Skeletal muscle satellite cell (primary cell): ENCODE measurements around the gene ABCC3.

Experiments
- H3K27me3 ChIP-seq: 2 replicates; pipeline ENCODE4 v1.7.0; 2013; ENCODE audit warnings: low read length; ENCODE audit not compliant: control insufficient read depth, insufficient read depth
- H3K36me3 ChIP-seq: 2 replicates; pipeline ENCODE4 v1.7.0; 2013; ENCODE audit warnings: mild to moderate bottlenecking, control low read depth, low read length; ENCODE audit not compliant: insufficient read depth
- H3K4me1 ChIP-seq: 2 replicates; pipeline ENCODE4 v1.7.0; 2013; ENCODE audit warnings: low read length; ENCODE audit not compliant: control insufficient read depth, insufficient read depth
- H3K4me2 ChIP-seq: 2 replicates; pipeline ENCODE4 v1.7.0; 2013; ENCODE audit warnings: mild to moderate bottlenecking, low read length
- H3K4me3 ChIP-seq: 2 replicates; pipeline ENCODE4 v1.7.0; 2013; ENCODE audit warnings: low read length
- H3K9ac ChIP-seq: 2 replicates; pipeline ENCODE4 v1.7.0; 2013; ENCODE audit warnings: mild to moderate bottlenecking, low read depth, low read length, moderate library complexity
- H3K9me3 ChIP-seq: replicated peaks from 2 replicates; pipeline ENCODE4 v1.7.0; 2013; ENCODE audit warnings: mild to moderate bottlenecking, control low read depth, low read length

ABCC3 gene

DNA sequence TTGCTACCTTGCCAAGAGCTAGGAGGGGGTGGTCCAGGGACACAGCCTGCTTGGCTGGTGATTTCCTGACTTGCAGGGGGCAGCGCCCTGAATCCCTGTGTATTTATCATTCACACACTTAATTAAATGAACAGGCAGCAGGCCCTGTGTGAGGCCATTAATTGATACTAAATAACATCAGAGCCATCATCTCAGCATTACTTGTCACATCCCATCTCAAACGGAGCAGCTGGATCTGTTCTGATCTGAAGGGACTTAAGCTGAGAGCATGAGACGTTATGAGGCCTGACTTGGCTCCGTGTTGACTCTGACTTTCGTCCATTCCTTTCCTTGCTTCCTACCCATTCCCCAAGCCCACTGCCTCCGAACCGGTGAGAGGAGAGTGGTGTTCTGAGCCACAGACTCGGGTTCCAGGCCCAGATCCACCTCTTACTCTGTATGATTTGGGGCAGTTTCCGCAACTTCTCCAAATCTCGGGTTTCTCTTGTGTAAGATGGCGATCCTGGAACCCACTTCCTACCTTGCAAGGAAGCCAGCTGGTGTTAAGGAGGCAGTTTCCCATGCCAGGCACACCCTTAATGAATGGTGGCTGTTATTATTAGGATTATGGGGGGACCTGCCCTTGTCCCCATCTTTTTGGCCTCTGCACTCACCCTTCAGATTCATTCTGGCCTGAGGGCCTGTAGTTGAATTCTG, 40.4 kb upstream of the ABCC3 start:
- H3K9me3 ChIP-seq: no peaks in the 10 kb centered on the region
- H3K36me3 ChIP-seq: no peaks in the 10 kb centered on the region
- H3K27me3 ChIP-seq: peaks cover 12% of the 10 kb centered on the region
- no peak overlapping the region for H3K9ac ChIP-seq
- H3K4me1 ChIP-seq: peaks cover 4% of the 10 kb centered on the region
- no peak overlapping the region for H3K4me3 ChIP-seq
- H3K4me2 ChIP-seq: no peak overlapping the region

DNA sequence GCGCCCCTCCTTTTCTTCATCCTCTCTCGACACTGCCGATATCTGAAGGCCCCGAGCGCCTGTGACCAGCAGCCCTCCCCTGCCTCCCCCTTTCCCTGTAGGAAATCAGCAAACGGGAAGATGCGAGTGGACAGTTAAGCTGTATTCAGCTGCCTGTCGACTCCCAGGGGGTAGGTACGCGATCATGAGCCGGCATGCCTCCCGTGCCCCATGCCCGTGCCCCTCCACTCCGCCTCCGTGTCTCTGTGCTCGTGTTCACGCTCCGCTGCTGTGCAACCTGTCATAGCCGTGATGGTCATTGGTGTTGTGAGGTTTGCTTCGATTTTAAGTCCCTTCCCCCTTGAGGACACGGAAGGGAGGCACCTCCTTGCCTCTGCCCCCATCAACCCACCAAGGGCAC, 39.8 kb upstream of the ABCC3 start:
- peaks cover 12% of the 10 kb centered on the region for H3K27me3 ChIP-seq
- H3K9me3 ChIP-seq: no peaks in the 10 kb centered on the region
- no peaks in the 10 kb centered on the region for H3K4me1 ChIP-seq
- H3K9ac ChIP-seq: no peak overlapping the region
- no peak overlapping the region for H3K4me3 ChIP-seq
- no peaks in the 10 kb centered on the region for H3K36me3 ChIP-seq
- no peak overlapping the region for H3K4me2 ChIP-seq

- Histone ChIP-seq H3K4me3 (no peak overlapping the region), H3K27me3 (peaks cover 12% of the 10 kb centered on the region), H3K36me3 (no peaks in the 10 kb centered on the region), H3K9ac (no peak overlapping the region), H3K9me3 (no peaks in the 10 kb centered on the region), H3K4me2 (no peak overlapping the region), H3K4me1 (no peaks in the 10 kb centered on the region)
Measured at GRCh38 chr17:50596191-50597037, 38.3 kb upstream of the ABCC3 start.

DNA sequence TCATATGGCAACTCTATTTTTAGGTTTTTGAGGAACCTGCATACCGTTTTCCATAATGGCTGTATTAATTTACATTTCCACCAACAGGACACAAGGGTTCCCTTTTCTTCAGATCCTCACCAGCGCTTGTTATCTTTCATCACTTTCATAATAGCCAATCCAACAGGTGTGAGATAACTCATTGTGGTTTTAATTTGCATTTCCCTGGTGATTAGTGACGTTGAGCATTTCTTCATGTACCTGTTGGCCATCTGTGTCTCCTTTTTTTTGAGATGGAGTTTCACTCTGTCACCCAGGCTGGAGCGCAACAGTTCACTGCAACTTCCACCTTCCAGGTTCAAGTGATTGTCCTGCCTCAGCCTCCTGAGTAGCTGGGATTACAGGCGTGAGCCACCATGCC, 36.2 kb upstream of the ABCC3 start:
- H3K4me2 ChIP-seq: no peak overlapping the region
- H3K27me3 ChIP-seq: peaks cover 7% of the 10 kb centered on the region
- H3K36me3 ChIP-seq: no peaks in the 10 kb centered on the region
- H3K9ac ChIP-seq: no peak overlapping the region
- no peaks in the 10 kb centered on the region for H3K4me1 ChIP-seq
- no peak overlapping the region for H3K4me3 ChIP-seq
- H3K9me3 ChIP-seq: no peaks in the 10 kb centered on the region

- Histone ChIP-seq H3K4me1 (peaks cover 3% of the 10 kb centered on the region), H3K9me3 (no peaks in the 10 kb centered on the region), H3K27me3 (peaks cover 19% of the 10 kb centered on the region), H3K9ac (no peak overlapping the region), H3K4me3 (no peak overlapping the region), H3K4me2 (no peak overlapping the region), H3K36me3 (no peaks in the 10 kb centered on the region)
Measured at GRCh38 chr17:50599606-50600005, 35.1 kb upstream of the ABCC3 start.

- Histone ChIP-seq H3K27me3 (peaks cover 37% of the 10 kb centered on the region), H3K4me3 (no peak overlapping the region), H3K4me2 (no peak overlapping the region), H3K9me3 (no peaks in the 10 kb centered on the region), H3K9ac (no peak overlapping the region), H3K4me1 (peaks cover 6% of the 10 kb centered on the region), H3K36me3 (no peaks in the 10 kb centered on the region)
Measured at GRCh38 chr17:50601823-50602375, 32.8 kb upstream of the ABCC3 start.

GRCh38 chr17:50602836-50603235, 31.8 kb upstream of the ABCC3 start:
- H3K4me2 ChIP-seq: no peak overlapping the region
- H3K4me1 ChIP-seq: peaks cover 6% of the 10 kb centered on the region
- H3K36me3 ChIP-seq: no peaks in the 10 kb centered on the region
- H3K9ac ChIP-seq: no peak overlapping the region
- H3K9me3 ChIP-seq: no peaks in the 10 kb centered on the region
- H3K4me3 ChIP-seq: no peak overlapping the region
- H3K27me3 ChIP-seq: peaks cover 44% of the 10 kb centered on the region

DNA sequence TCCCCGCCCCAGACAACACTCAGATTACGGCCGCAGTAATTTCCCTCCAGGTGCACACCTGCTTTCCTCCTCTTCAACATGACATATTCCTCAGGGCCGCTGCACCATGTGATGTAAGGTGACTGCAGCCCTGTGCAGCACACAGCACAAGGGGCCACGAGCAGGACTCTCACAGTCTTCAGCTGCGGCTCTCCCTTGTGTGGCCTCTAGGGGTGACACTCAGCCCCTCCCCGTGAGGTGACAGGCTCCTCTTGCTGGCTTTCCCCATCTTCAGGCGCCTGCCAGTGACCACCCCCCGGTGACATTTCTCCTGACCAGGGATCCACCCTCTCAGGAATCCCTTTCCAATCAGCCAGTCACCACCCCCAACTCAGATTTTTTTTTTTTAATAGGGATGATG, 31.3 kb upstream of the ABCC3 start:
- Histone ChIP-seq H3K9ac (no peak overlapping the region), H3K36me3 (no peaks in the 10 kb centered on the region), H3K27me3 (peaks cover 44% of the 10 kb centered on the region), H3K4me3 (no peak overlapping the region), H3K4me2 (no peak overlapping the region), H3K4me1 (peaks cover 6% of the 10 kb centered on the region), H3K9me3 (no peaks in the 10 kb centered on the region)

DNA sequence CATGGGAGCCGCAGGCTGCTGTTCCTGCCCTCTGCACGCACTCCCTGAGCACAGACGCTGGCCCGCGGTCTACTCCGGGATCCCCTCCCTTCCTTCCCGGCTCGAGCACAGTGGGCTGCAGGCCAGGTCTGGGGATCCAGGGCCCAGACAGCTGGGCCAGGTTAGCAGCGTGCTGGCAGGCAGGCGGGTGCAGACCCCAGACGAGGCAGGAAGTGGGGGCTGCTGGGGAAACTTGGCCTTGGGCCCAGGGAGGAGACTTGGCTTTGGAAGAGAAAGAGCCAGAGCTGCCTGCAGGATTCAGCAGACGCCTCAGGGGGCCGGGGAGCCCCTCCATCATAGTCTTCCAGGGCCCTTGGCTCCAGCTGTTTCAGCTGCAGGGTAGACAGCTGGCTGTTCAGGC, 30.2 kb upstream of the ABCC3 start:
- H3K4me1 ChIP-seq: peaks cover 6% of the 10 kb centered on the region
- H3K9ac ChIP-seq: no peak overlapping the region
- peaks cover 51% of the 10 kb centered on the region for H3K27me3 ChIP-seq

GRCh38 chr17:50605429-50605828, 29.3 kb upstream of the ABCC3 start:
- H3K36me3 ChIP-seq: no peaks in the 10 kb centered on the region
- H3K27me3 ChIP-seq: peaks cover 53% of the 10 kb centered on the region
- H3K4me3 ChIP-seq: no peak overlapping the region
- no peak overlapping the region for H3K9ac ChIP-seq
- H3K4me1 ChIP-seq: peaks cover 6% of the 10 kb centered on the region
- no peak overlapping the region for H3K4me2 ChIP-seq
- H3K9me3 ChIP-seq: no peaks in the 10 kb centered on the region

More for the DNA sequence above, 30.2 kb upstream of the ABCC3 start:
- H3K36me3 ChIP-seq: no peaks in the 10 kb centered on the region
- H3K9me3 ChIP-seq: no peaks in the 10 kb centered on the region
- peak overlapping the region; percentile 47 for H3K4me2 ChIP-seq
- no peak overlapping the region for H3K4me3 ChIP-seq

GRCh38 chr17:50607522-50608175, 27.0 kb upstream of the ABCC3 start:
- Histone ChIP-seq H3K9ac (no peak overlapping the region), H3K9me3 (no peaks in the 10 kb centered on the region), H3K36me3 (no peaks in the 10 kb centered on the region), H3K4me2 (no peak overlapping the region), H3K27me3 (peaks cover 53% of the 10 kb centered on the region), H3K4me1 (peaks cover 6% of the 10 kb centered on the region), H3K4me3 (no peak overlapping the region)
